Muscle layer of colon (tissue), 2 donors: ENCODE data around the gene IMPDH2.

Source experiments
- H3K27ac ChIP-seq: one replicate; pipeline ENCODE4 v1.7.0; 2013; ENCODE audit warnings: low read depth, mild to moderate bottlenecking, low read length, moderate library complexity
- H3K27me3 ChIP-seq, 2 donors: one replicate each; pipeline ENCODE4 v1.7.0; 2013; ENCODE audit warnings: low read length in 2 of 2, mild to moderate bottlenecking in 2 of 2; ENCODE audit not compliant: insufficient read depth in 2 of 2, control insufficient read depth in 1 of 2
- H3K36me3 ChIP-seq: one replicate; pipeline ENCODE4 v1.7.0; 2013; ENCODE audit warnings: mild to moderate bottlenecking, low read length; ENCODE audit not compliant: insufficient read depth
- H3K4me1 ChIP-seq: one replicate; pipeline ENCODE4 v1.7.0; 2013; ENCODE audit warnings: mild to moderate bottlenecking, low read length; ENCODE audit not compliant: insufficient read depth
- H3K4me3 ChIP-seq, 2 donors: one replicate each; pipeline ENCODE4 v1.7.0; 2013; ENCODE audit warnings: low read length in 2 of 2, low read depth in 1 of 2, mild to moderate bottlenecking in 1 of 2, moderate library complexity in 1 of 2
- H3K9ac ChIP-seq: one replicate; pipeline ENCODE4 v1.7.0; 2013; ENCODE audit warnings: low read length
- H3K9me3 ChIP-seq: one replicate; pipeline ENCODE4 v1.7.0; 2013; ENCODE audit warnings: mild to moderate bottlenecking, low read length
- donor health status: abdominal sarcoma.
- donor health status: Adenocarcinoma of cecum.

Gene IMPDH2

GRCh38 chr3:49028673-49029562 lies at the start of gene IMPDH2:
IMPDH2 (minus strand) TSS chr3:49029398; CDS start chr3:49029350, 48 bp downstream.
- Histone ChIP-seq H3K4me1 (peaks cover 24% of the 10 kb centered on the region), H3K9ac (peak within 1 kb of the TSS; percentile 89), H3K36me3 (peaks cover 66% of the 10 kb centered on the region), H3K27me3 (no peaks in the 10 kb centered on the region), H3K9me3 (no peaks in the 10 kb centered on the region), H3K27ac (peak within 1 kb of the TSS; percentile 75), H3K4me3 (peak within 1 kb of the TSS; percentile 86 to 91)

DNA sequence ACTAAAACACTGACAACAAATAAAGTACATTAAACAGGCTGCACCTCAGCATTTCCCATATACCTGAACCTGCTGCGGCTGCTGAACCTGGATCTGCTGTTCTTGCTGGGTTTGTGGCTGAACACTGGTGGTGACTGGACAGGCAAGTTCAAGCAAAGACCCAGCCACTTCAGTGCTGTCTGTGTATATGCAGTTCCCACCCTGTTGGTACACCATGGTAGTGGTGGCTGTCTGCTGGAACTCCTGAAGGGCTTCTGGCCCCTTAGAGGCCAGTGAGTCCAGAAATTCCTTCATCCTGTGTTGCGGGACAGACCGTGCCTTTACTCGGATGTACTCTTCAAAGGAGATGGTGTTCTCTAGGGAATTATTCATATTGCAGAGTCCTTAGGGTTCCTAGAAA lies 47.4 kb upstream of the IMPDH2 start:
- Histone ChIP-seq H3K27me3 (no peaks in the 10 kb centered on the region), H3K27ac (no peak overlapping the region), H3K4me3 (no peak overlapping the region), H3K9me3 (no peaks in the 10 kb centered on the region), H3K4me1 (no peaks in the 10 kb centered on the region), H3K9ac (no peak overlapping the region), H3K36me3 (peaks cover 54% of the 10 kb centered on the region)

- Histone ChIP-seq H3K27me3 (no peaks in the 10 kb centered on the region), H3K27ac (no peak overlapping the region), H3K36me3 (peaks cover 58% of the 10 kb centered on the region), H3K9me3 (no peaks in the 10 kb centered on the region), H3K9ac (no peak overlapping the region), H3K4me1 (no peaks in the 10 kb centered on the region), H3K4me3 (no peak overlapping the region)
Observed at GRCh38 chr3:49076116-49076515, 46.9 kb upstream of the IMPDH2 start.

DNA sequence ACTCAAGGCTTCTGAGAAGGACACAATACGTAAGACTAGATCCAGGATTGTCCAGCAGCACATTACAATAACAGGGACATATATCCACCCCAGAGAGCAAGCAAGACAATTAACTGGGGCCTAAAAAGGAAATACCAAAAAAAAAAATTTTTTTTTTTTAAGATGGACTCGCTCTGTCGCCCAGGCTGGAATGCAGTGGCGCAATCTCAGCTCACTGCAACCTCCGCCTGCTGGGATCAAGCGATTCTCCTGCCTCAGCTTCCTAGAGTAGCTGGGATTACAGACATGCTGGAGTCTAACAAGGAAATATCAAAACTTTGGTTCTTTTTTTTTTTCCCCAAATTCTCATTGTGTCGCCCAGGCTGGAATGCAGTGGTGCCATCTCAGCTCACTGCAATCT lies 28.8 kb upstream of the IMPDH2 start:
- Histone ChIP-seq H3K4me3 (no peak overlapping the region), H3K9me3 (no peaks in the 10 kb centered on the region), H3K36me3 (peaks cover 32% of the 10 kb centered on the region), H3K27ac (no peak overlapping the region), H3K27me3 (no peaks in the 10 kb centered on the region), H3K4me1 (no peaks in the 10 kb centered on the region), H3K9ac (no peak overlapping the region)

DNA sequence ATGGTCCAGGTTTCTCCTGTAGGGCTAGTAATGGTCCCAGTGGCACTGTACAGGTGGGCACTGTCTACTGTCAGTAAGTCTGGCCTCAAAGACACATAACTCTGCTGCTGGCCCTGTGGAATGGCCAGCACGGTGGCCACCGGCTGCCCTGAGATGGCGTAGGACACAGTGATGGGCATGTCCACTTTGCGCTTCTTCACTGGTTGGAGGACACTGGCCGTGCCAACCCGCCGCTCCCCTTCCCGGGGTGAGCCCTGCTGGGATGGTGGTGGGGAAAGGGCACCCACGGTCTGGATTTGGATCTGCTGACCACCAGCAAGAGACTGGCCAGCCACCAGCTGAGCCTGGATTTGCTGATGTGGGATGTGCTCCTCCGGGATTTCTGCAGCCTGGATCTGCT lies 28.1 kb upstream of the IMPDH2 start:
- no peaks in the 10 kb centered on the region for H3K9me3 ChIP-seq
- no peak overlapping the region for H3K27ac ChIP-seq
- no peak overlapping the region for H3K9ac ChIP-seq
- H3K4me1 ChIP-seq, result no peaks in the 10 kb centered on the region
- H3K4me3 ChIP-seq, result no peak overlapping the region
- H3K27me3 ChIP-seq, result no peaks in the 10 kb centered on the region
- peaks cover 32% of the 10 kb centered on the region for H3K36me3 ChIP-seq

- Histone ChIP-seq H3K9ac (no peak overlapping the region), H3K27me3 (no peaks in the 10 kb centered on the region), H3K27ac (no peak overlapping the region), H3K4me1 (no peaks in the 10 kb centered on the region), H3K9me3 (no peaks in the 10 kb centered on the region), H3K36me3 (peaks cover 40% of the 10 kb centered on the region), H3K4me3 (no peak overlapping the region)
Observed at GRCh38 chr3:49054344-49054862, 25.2 kb upstream of the IMPDH2 start.

GRCh38 chr3:49053543-49053942 lies 24.3 kb upstream of the IMPDH2 start:
- H3K4me3 ChIP-seq, result no peak overlapping the region
- H3K27ac ChIP-seq, result no peak overlapping the region
- no peaks in the 10 kb centered on the region for H3K4me1 ChIP-seq
- no peak overlapping the region for H3K9ac ChIP-seq
- no peaks in the 10 kb centered on the region for H3K9me3 ChIP-seq
- no peaks in the 10 kb centered on the region for H3K27me3 ChIP-seq
- H3K36me3 ChIP-seq, result peaks cover 40% of the 10 kb centered on the region

GRCh38 chr3:49035281-49035680 lies 6.1 kb upstream of the IMPDH2 start:
- Histone ChIP-seq H3K27me3 (no peaks in the 10 kb centered on the region), H3K4me1 (peaks cover 5% of the 10 kb centered on the region), H3K9ac (no peak overlapping the region), H3K27ac (no peak overlapping the region), H3K4me3 (no peak overlapping the region), H3K36me3 (peaks cover 46% of the 10 kb centered on the region), H3K9me3 (no peaks in the 10 kb centered on the region)

DNA sequence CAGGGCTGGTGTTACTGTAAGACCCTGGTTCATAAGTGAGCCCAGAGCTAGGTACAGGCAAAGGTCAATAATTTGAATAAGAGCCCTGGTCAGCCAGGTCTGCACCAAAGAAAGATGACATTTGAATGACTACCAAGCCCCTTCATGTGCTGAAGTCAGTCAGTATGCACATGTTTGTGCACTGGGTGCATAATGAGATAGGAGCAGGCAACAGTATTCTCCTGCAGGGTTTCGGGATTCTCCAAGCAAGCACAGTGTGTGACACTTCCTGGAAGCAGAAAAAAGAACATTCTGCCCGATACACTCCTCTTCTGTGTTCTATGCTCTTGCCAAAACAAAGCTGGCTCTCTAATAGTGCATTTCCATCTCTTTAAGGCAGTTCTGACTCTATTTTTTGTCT lies 5.5 kb upstream of the IMPDH2 start:
- Histone ChIP-seq H3K36me3 (peaks cover 45% of the 10 kb centered on the region), H3K9me3 (no peaks in the 10 kb centered on the region), H3K9ac (no peak overlapping the region), H3K27ac (no peak overlapping the region), H3K4me1 (peaks cover 6% of the 10 kb centered on the region), H3K27me3 (no peaks in the 10 kb centered on the region), H3K4me3 (no peak overlapping the region)

DNA sequence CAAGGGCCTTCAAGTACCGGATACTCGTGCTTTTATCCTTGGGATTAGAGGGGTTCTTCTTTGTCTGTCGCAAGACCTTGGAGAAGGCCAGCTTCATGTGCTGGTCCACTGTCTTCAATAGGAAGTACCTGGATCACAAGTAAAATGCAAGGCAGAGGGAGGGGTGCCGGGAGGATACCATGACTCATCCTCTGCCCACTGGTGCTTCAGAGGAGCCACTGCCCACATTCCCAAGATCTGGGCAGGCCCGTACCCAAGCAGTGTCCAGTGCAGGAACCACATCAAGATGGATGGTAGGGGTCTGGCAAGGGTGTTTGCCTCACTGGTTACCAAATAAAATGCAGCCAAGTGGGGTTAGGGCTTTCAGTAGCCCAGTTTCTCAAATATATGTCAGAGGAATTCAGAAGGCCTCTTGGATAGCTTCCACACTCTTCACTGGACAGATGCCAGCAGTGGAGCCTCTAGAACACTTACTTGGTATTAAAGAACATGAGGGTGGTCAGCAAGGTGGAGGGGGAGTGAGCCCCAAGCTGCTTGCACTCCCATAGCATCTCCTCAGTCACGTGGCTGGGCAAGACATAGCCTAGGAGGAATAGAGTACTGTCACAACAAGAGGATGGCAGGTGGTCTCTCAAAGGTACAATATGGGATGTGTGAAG lies 3.6 kb upstream of the IMPDH2 start:
- peaks cover 22% of the 10 kb centered on the region for H3K4me1 ChIP-seq
- no peak overlapping the region for H3K4me3 ChIP-seq
- no peaks in the 10 kb centered on the region for H3K27me3 ChIP-seq
- no peak overlapping the region for H3K27ac ChIP-seq
- peaks cover 45% of the 10 kb centered on the region for H3K36me3 ChIP-seq
- no peaks in the 10 kb centered on the region for H3K9me3 ChIP-seq
- no peak overlapping the region for H3K9ac ChIP-seq

DNA sequence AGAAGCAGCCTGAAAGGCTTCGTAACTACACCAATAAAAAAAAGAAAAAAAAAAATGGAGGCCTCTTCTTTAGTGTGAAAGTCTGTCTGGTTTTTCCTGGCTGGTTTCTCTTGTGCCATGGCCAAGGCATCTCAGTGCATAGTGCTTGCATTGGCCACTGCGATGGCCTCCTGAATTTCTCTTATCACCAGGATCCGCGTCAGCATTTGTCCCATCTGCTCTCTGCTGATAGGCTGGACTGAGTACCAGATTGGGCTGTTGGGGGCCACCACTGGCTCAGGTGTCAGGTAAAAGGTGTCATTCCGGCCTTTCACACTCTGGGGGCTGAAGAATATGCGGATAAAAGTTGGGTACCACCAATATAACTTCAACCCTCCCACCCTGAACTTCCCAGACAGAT lies 1.1 kb upstream of the IMPDH2 start:
- H3K27me3 ChIP-seq, result no peaks in the 10 kb centered on the region
- no peak overlapping the region for H3K27ac ChIP-seq
- no peak overlapping the region for H3K4me3 ChIP-seq
- no peaks in the 10 kb centered on the region for H3K9me3 ChIP-seq
- peaks cover 60% of the 10 kb centered on the region for H3K36me3 ChIP-seq
- H3K4me1 ChIP-seq, result peaks cover 24% of the 10 kb centered on the region
- peak overlapping the region; percentile 40 for H3K9ac ChIP-seq
